ENCODE measurements around the gene EHBP1. TPM values are rescaled to one million over a fixed set of nuclear protein-coding genes. Genes with fewer than 3 reads are reported as not detected.
A peak's percentile ranks its signal among the peaks of the same experiment; 100 is the strongest.

The EHBP1 gene
- total RNA-seq, 1 donor from 2014 or later = 104 TPM

- no peak for DNase-seq
Observed at GRCh38 chr2:62785216-62785615, 79.7 kb downstream of the EHBP1 start.

GRCh38 chr2:62785810-62786597, 80.5 kb downstream of the EHBP1 start:
- DNase-seq = no peak

GRCh38 chr2:62787386-62787785, 81.9 kb downstream of the EHBP1 start:
- peak; percentile 53 for DNase-seq

GRCh38 chr2:62789518-62789917, 84.0 kb downstream of the EHBP1 start:
- peak; percentile 6 for DNase-seq

GRCh38 chr2:62789918-62790317, 84.4 kb downstream of the EHBP1 start:
- DNase-seq = no peak

- DNase-seq = no peak
Observed at GRCh38 chr2:62792408-62792807, 86.9 kb downstream of the EHBP1 start.

- no peak for DNase-seq
Observed at GRCh38 chr2:62793213-62793612, 87.7 kb downstream of the EHBP1 start.

- DNase-seq = peak; percentile 15
Observed at GRCh38 chr2:62794791-62795190, 89.3 kb downstream of the EHBP1 start.

- DNase-seq = no peak
Observed at GRCh38 chr2:62795341-62795740, 89.8 kb downstream of the EHBP1 start.

- no peak for DNase-seq
Observed at GRCh38 chr2:62797107-62797506, 91.6 kb downstream of the EHBP1 start.

GRCh38 chr2:62800618-62801017, 95.1 kb downstream of the EHBP1 start:
- DNase-seq = no peak

- DNase-seq = no peak
Observed at GRCh38 chr2:62801110-62801509, 95.6 kb downstream of the EHBP1 start.

GRCh38 chr2:62801814-62802523, 96.5 kb downstream of the EHBP1 start:
- no peak for DNase-seq

GRCh38 chr2:62803961-62804360, 98.4 kb downstream of the EHBP1 start:
- no peak for DNase-seq

GRCh38 chr2:62806231-62806630, 100.7 kb downstream of the EHBP1 start:
- no peak for DNase-seq

GRCh38 chr2:62808554-62808953, 103.0 kb downstream of the EHBP1 start:
- DNase-seq = no peak

GRCh38 chr2:62811086-62811485, 105.6 kb downstream of the EHBP1 start:
- no peak for DNase-seq

- DNase-seq = no peak
Observed at GRCh38 chr2:62811972-62812371, 106.5 kb downstream of the EHBP1 start.

- no peak for DNase-seq
Observed at GRCh38 chr2:62812921-62813825, 107.7 kb downstream of the EHBP1 start.

GRCh38 chr2:62814123-62814522, 108.6 kb downstream of the EHBP1 start:
- DNase-seq = peak; percentile 14

GRCh38 chr2:62817348-62817747, 111.8 kb downstream of the EHBP1 start:
- DNase-seq = no peak

- DNase-seq = no peak
Observed at GRCh38 chr2:62817995-62818713, 112.6 kb downstream of the EHBP1 start.

Data from tongue (tissue), 2 donors.